HG02642 (cell line): ENCODE measurements around the gene KRT35.
A peak's percentile ranks its signal among the peaks of the same experiment; 100 is the strongest.

Experiments used
- ATAC-seq: cut with Tn5 transposase; IDR thresholded peaks from one replicate; pipeline ENCODE4 v1.9.1; 2021; ENCODE audit warnings: mild to moderate bottlenecking; ENCODE audit not compliant: unreplicated experiment, poor library complexity

Gene KRT35

GRCh38 chr17:41512546-41513167 lies 31.7 kb upstream of the KRT35 start:
- no peak for ATAC-seq

- ATAC-seq = no peak
Measured at GRCh38 chr17:41511716-41512115, 30.8 kb upstream of the KRT35 start.

GRCh38 chr17:41511116-41511515 lies 30.2 kb upstream of the KRT35 start:
- ATAC-seq = no peak

DNA sequence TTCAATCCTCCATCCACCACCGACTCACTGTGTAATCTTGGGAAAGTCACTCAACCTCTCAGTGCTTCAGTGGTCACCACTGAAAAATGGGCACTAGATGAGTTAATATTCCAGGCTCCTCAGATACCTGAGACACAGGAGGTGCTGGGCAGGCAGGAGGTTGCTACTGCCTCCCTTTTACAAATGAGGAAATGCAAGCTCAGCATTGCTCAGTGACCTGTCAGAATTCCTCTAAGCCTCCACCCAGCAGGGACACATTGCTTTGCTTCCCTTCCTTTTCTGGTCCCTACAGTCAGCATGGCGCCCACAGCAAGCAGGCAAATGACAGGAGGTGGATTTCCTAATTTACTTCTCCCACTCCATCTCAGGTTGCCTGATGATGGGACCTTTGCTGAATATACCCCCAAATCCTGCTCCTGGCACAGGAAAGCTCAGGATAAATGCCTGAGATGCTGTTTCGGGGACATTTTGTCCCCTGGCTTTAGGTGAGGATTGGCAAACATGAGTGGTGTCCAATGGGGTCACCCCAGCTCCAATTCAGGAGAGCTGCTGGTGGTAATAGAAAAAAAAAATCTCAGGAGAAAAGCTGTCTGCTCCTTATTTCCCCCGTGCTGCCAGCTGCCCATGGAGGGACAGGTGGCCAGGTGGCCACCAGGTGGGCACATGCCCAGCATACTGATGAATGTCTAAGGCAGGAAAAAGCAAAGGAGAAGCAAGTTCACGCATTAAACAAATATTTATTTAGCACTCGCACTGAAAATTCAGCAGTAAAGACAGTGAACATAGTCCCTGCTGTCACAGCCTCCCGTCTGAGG lies 29.5 kb upstream of the KRT35 start:
- ATAC-seq = no peak

GRCh38 chr17:41507315-41507880 lies 26.4 kb upstream of the KRT35 start:
- ATAC-seq = no peak

- no peak for ATAC-seq
Measured at GRCh38 chr17:41505809-41506767, 25.1 kb upstream of the KRT35 start.

DNA sequence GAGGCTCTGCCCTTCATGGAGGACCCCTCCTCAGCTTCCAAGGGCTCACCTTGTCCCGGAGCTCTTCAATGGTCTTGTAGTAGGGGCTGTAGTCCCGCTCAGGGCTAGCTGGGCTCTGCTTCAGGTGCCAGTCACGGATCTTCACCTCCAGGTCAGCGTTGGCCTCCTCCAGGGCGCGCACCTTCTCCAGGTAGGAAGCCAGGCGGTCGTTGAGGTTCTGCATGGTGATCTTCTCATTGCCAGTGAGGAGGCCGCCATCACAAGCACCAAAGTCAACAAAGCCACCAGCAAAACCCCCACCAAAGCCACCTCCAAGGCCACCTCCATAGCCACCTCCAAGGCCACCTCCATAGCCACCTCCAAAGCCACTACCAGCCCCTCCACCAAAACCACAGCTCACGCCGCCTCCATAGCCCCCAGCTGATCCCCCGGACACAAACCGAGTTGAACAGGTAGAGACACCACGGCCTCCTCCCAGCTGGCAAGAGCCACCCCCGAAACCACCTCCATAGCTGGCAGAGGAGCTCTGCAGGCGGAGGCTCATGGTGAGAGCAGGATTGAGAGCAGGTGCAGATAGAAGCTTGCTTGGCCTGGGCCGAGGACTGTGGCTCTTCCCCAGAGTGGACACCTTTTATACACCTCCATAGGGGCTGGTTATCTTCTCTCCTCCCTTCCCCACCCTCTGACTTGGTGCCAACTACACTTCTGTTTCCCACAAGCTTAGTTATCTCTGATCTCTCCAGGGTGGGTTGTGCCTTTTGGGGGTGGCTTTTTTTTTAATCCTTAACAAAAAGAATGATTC lies 24.3 kb upstream of the KRT35 start, which contains the start of gene KRT13:
KRT13 (minus strand) TSS at position 606 of the 802 bp plus-strand sequence; CDS start at position 544, 62 bp downstream.
- no peak for ATAC-seq

DNA sequence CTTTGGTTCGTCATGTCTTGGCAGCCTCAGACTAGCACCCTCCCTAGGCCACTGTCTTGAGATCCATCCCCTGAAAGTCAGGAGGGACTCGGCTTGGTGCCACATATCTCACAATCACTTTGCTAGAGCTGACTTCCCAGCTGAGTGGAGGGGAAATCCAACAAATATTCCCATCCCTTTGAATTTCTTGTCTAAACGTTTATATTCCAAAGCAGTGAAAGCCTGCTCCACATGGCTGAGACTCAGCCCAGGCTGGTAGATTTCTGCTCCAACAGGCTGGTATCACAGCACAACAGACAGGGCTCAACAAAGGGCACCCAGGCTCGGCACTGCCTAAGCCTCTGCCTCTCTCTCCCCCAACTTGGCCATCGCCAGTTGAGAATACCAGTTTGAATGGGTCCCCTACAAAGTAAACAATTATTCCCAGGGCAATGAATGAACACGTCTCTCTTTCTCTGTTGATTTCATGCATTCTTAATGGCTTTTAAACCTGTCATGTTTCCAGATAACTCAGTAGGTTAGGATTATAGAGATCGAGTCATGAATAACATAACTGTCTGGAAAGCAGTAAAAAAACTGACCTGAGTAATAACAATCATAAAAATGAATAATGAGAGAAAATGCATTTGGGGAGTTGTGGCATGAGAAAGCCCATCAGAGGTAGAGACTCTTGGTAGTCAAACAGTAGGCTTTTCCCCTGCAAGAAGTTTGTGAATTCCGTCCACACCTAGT lies 23.5 kb upstream of the KRT35 start:
- no peak for ATAC-seq

DNA sequence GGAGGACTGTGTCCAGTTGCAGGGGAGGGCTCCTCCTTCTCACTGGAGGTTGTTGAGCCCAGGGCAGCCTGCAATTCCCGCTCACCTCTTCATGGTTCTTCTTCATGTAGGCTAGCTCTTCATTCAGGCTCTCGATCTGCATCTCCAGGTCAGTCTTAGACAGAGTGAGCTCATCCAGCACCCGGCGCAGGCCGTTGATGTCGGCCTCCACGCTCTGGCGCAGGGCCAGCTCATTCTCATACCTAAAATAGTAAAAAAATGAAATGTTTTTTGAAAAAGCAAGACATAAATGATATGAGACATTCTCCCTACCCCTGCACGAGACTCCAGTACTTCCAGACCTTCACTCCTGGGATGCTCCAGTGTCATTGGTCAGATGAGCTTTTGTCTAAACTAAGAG lies 22.3 kb upstream of the KRT35 start:
- ATAC-seq = no peak

- ATAC-seq = no peak
Measured at GRCh38 chr17:41500131-41500911, 19.4 kb upstream of the KRT35 start.

- ATAC-seq = no peak
Measured at GRCh38 chr17:41499714-41500113, 18.8 kb upstream of the KRT35 start.

- no peak for ATAC-seq
Measured at GRCh38 chr17:41498276-41498675, 17.3 kb upstream of the KRT35 start.

DNA sequence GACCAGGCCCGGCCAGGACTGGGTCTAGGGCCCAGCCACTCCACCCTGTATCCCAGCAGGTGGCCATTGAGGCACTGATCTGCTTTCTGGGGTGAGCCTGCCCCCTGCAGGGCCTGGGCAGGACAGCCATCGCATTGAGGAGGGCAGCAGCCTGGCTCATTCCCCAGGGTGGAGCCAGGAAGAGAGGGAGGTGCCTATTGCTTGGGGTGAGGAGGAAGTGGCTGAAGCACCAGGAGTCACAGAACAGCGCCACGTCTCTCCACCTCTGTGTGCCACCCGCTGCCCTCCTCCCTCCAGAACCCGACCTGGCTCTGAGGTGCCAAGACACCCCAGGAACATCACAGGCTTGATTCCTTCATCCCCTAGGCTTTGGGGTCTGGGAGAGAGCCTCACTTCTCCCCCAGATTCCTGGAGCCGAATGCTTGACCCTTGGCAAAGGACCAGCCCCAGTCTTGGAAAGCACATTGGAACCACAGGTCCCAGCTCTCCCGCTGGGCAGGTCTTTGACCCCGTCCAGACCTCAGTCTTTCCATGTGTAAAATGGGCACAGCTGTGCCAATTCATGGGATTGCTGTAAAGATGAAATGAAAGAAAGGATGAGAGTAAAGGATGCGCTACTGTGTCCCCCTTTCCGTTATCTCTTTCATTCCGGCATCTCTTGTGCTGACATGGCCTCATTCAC lies 16.0 kb upstream of the KRT35 start:
- ATAC-seq = peak; percentile 64

DNA sequence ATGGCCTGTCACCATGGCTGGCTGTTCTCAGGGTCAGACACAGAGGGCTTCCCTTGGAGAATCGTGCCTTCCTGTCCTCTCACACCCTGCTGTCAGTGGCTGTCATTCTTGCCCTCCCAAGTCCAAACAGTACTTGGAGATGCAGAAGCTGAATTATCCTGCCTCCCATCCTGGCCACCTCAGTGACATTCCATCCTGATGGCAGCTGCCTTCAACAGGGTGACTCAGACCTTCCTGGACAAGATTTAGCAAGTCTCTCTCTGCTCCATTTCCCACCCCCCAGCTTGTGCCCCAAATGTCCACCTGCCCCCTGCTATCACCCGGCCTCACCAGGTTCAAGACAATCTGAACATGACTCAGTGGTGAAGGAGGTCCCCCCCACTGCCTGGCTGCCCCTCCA lies 13.6 kb upstream of the KRT35 start:
- ATAC-seq = no peak

- no peak for ATAC-seq
Measured at GRCh38 chr17:41492771-41493170, 11.8 kb upstream of the KRT35 start.

DNA sequence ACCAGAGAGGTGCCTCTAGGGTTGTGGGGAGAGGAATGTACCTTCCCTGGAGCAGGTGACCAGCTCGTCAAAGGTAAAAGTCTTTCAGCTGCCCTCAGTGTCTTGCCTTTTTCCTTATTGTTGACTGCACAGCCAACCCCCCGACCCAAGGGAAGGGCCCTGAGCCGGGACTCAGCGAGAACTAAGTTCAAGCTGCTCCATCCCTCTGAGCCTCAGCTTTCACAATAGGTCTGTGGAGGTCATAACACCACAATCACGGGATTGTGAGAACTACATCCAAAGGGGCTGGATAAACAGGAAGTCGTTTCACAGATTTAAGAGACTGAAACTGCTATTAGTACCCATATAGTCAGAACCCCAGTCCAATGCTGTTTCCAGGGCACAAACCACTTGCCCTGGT lies 11.4 kb upstream of the KRT35 start:
- ATAC-seq = no peak

- no peak for ATAC-seq
Measured at GRCh38 chr17:41491476-41491875, 10.5 kb upstream of the KRT35 start.
